IMR-90 (cell line): ENCODE results near the gene ARHGAP18. TPM values are rescaled to one million over a fixed set of nuclear protein-coding genes. Genes with fewer than 3 reads are reported as not detected.

Experiments used
- ATAC-seq: fragments of 200-7000 bp; cut with Tn5 transposase; 2 replicates; pipeline ENCODE4 v1.9.1; 2020; ENCODE audit warnings: low read depth, mild to moderate bottlenecking, moderate library complexity
- BruUV-seq: library from RNA; stranded (reverse); fragments of 400-500 nt; replicated peaks from 2 replicates; lab custom pipeline; 2021; lab: Mats Ljungman, UMichigan
- CTCF ChIA-PET: fragments of 300-600 bp; formaldehyde crosslinking; extraction: SDS; loops from one replicate; lab custom pipeline; 2021; ENCODE audit warnings: antibody characterized with exemption; lab: Yijun Ruan, JAX
- POLR2A ChIA-PET: fragments of 300-600 bp; sonication (Branson Sonifier 250); formaldehyde crosslinking; loops from one replicate; lab custom pipeline; 2022; ENCODE audit warnings: antibody characterized with exemption; ENCODE audit not compliant: unreplicated experiment; lab: Charles Lee
- DNase-seq: peaks from one replicate; pipeline ENCODE4 v3.0.0; 2013
- H2AFZ ChIP-seq: replicated peaks from 2 replicates; pipeline ENCODE3; 2013; ENCODE audit warnings: low read length, mild to moderate bottlenecking; ENCODE audit not compliant: poor library complexity
- H2AK5ac ChIP-seq: 2 replicates; pipeline ENCODE4 v1.6.1; 2013; ENCODE audit warnings: low read depth, low read length, inconsistent platforms
- H2AK9ac ChIP-seq: replicated peaks from 2 replicates; pipeline ENCODE3; 2013; ENCODE audit warnings: mild to moderate bottlenecking, low read depth, low read length, moderate library complexity; ENCODE audit not compliant: poor library complexity
- H2BK120ac ChIP-seq: 2 replicates; pipeline ENCODE4 v1.6.1; 2013; ENCODE audit warnings: low read depth, low read length, inconsistent platforms
- H2BK15ac ChIP-seq: 3 replicates; pipeline ENCODE4 v1.6.1; 2013; ENCODE audit warnings: low read depth, low read length, inconsistent platforms
- H2BK20ac ChIP-seq: 2 replicates; pipeline ENCODE4 v1.6.1; 2013; ENCODE audit warnings: low read depth, mild to moderate bottlenecking, inconsistent platforms, low read length, moderate library complexity
- H2BK5ac ChIP-seq: 2 replicates; pipeline ENCODE4 v1.6.1; 2013; ENCODE audit warnings: mild to moderate bottlenecking, low read depth, low read length, inconsistent platforms; ENCODE audit not compliant: poor library complexity, severe bottlenecking
- H3K14ac ChIP-seq: replicated peaks from 2 replicates; pipeline ENCODE4 v1.6.1; 2013; ENCODE audit warnings: low read depth, low read length, inconsistent platforms
- H3K18ac ChIP-seq: 2 replicates; pipeline ENCODE4 v1.6.1; 2013; ENCODE audit warnings: low read depth, low read length, control low read depth
- H3K23ac ChIP-seq: 2 replicates; pipeline ENCODE4 v1.6.1; 2013; ENCODE audit warnings: low read depth, low read length, inconsistent platforms
- H3K27ac ChIP-seq: 2 replicates; pipeline ENCODE4 v1.5.1; 2013; ENCODE audit warnings: mild to moderate bottlenecking, control low read depth, low read length; ENCODE audit not compliant: insufficient read depth
- H3K27me3 ChIP-seq: 2 replicates; pipeline ENCODE4 v1.6.1; 2013; ENCODE audit warnings: low read length; ENCODE audit not compliant: control insufficient read depth, insufficient read depth
- H3K36me3 ChIP-seq: 2 replicates; pipeline ENCODE4 v1.6.1; 2013; ENCODE audit warnings: low read length, mixed read lengths; ENCODE audit not compliant: control insufficient read depth, insufficient read depth
- H3K4ac ChIP-seq: 2 replicates; pipeline ENCODE4 v1.6.1; 2013; ENCODE audit warnings: low read depth, low read length, inconsistent platforms
- H3K4me1 ChIP-seq: 2 replicates; pipeline ENCODE4 v1.6.1; 2013; ENCODE audit warnings: low read length, mixed read lengths; ENCODE audit not compliant: control insufficient read depth, insufficient read depth
- H3K4me2 ChIP-seq: 2 replicates; pipeline ENCODE4 v1.6.1; 2013; ENCODE audit warnings: low read depth, mild to moderate bottlenecking, control low read depth, low read length, moderate library complexity
- H3K4me3 ChIP-seq: 2 replicates; pipeline ENCODE4 v1.5.1; 2013; ENCODE audit warnings: low read depth, mild to moderate bottlenecking, control low read depth, low read length, moderate library complexity; ENCODE audit not compliant: insufficient read depth
- H3K56ac ChIP-seq: 2 replicates; pipeline ENCODE4 v1.6.1; 2013; ENCODE audit warnings: low read length, inconsistent platforms; ENCODE audit not compliant: insufficient read depth; ENCODE audit errors: extremely low read depth
- H3K79me1 ChIP-seq, 2 experiments: 2 replicates each; pipeline ENCODE4 v1.6.1; 2013; ENCODE audit warnings: low read length in 2 of 2, inconsistent platforms in 1 of 2, low read depth in 1 of 2
- H3K9ac ChIP-seq: 2 replicates; pipeline ENCODE4 v1.6.1; 2013; ENCODE audit warnings: low read depth, low read length, control low read depth
- H3K9me1 ChIP-seq: 2 replicates; pipeline ENCODE4 v1.6.1; 2013; ENCODE audit warnings: low read length, inconsistent platforms; ENCODE audit not compliant: insufficient read depth
- H3K9me3 ChIP-seq: 2 replicates; pipeline ENCODE4 v1.6.1; 2013; ENCODE audit warnings: low read length; ENCODE audit not compliant: control insufficient read depth, insufficient read depth
- H4K20me1 ChIP-seq: 2 replicates; pipeline ENCODE4 v1.6.1; 2013; ENCODE audit warnings: low read length, inconsistent platforms; ENCODE audit not compliant: insufficient read depth
- H4K5ac ChIP-seq: 2 replicates; pipeline ENCODE4 v1.6.1; 2013; ENCODE audit warnings: mild to moderate bottlenecking, low read depth, low read length, control low read depth
- H4K8ac ChIP-seq, 2 experiments: 2 replicates each; pipeline ENCODE4 v1.6.1; 2013; ENCODE audit warnings: low read depth in 2 of 2, low read length in 2 of 2, control low read depth in 1 of 2, inconsistent platforms in 1 of 2
- H4K91ac ChIP-seq: 2 replicates; pipeline ENCODE4 v1.6.1; 2013; ENCODE audit warnings: low read depth, low read length, inconsistent platforms; ENCODE audit not compliant: insufficient read depth
- BHLHE40 ChIP-seq: fragments of 150-350 bp; IDR thresholded peaks from 2 replicates; pipeline ENCODE4 v1.6.1; 2016; ENCODE audit warnings: mild to moderate bottlenecking, low read depth, low read length
- FOS ChIP-seq: fragments of 150-350 bp; IDR thresholded peaks from 2 replicates; pipeline ENCODE4 v1.6.1; 2016; ENCODE audit warnings: low read depth, low read length
- MAFK ChIP-seq: IDR thresholded peaks from 2 replicates; pipeline ENCODE4 v1.6.1; 2012; ENCODE audit warnings: low read depth, low read length, improper control_type of control experiment
- MAZ ChIP-seq: IDR thresholded peaks from 2 replicates; pipeline ENCODE4 v1.6.1; 2012; ENCODE audit warnings: low read depth, mild to moderate bottlenecking, low read length, improper control_type of control experiment, moderate library complexity, borderline replicate concordance
- WGBS, 2 experiments: methylation state at CpG; one replicate each; pipeline versions ENCODE4 v1.1.5 to v1.1.7; 2013; ENCODE audit warnings: missing lambda C conversion rate in 2 of 2; ENCODE audit not compliant: insufficient read length in 1 of 2; ENCODE audit errors: extremely low coverage in 2 of 2; 5-methylcytosine and 5-hydroxymethylcytosine counted together
- dilution Hi-C: fragments of 300-500 bp; cut with HindIII; formaldehyde crosslinking; loops from one replicate; pipeline ENCODE4 v1.14.3; 2018; ENCODE audit warnings: low sequenced_read_pairs; ENCODE audit not compliant: unreplicated experiment
- in situ Hi-C: fragments of 300-500 bp; cut with MboI; formaldehyde crosslinking; loops from 3 replicates; pipeline ENCODE4 v1.14.3; 2019; ENCODE audit warnings: low sequenced_read_pairs, inconsistent platforms, mixed read lengths
- intact Hi-C: fragments of 100-400 bp; cut with micrococcal nuclease; formaldehyde crosslinking; loops from 2 replicates; pipeline ENCODE4 v1.10.0; 2022
- polyA plus RNA-seq, 3 experiments: library from polyadenylated mRNA; depleted of rRNA; stranded (reverse); fragments of >200 nt; gene quantifications; 2 replicates each; pipeline ENCODE4 v1.2.3, GENCODE V29; 2012; ENCODE audit warnings: low replicate concordance in 1 of 3
- total RNA-seq: library from RNA; depleted of rRNA; stranded (reverse); fragments of >200 nt; gene quantifications from 2 replicates; pipeline ENCODE4 v1.2.3, GENCODE V29; 2012

ARHGAP18 gene
- total and polyA plus RNA-seq, 2 of the 4 experiments (the other 2 are of a cell fraction), result 6.2 to 17.0 TPM

- H2AK5ac ChIP-seq, result no peak overlapping the region
- ATAC-seq, result no peak
- no peak overlapping the region for H3K9ac ChIP-seq
- no peaks in the 10 kb centered on the region for H3K36me3 ChIP-seq
- CTCF ChIA-PET, result interaction anchor here (0.6 to 1.1 kb wide), 3 partner anchors 10 to 76 kb away, joined by 3 read pairs; partner anchors contain the start of gene ARHGAP18
- no peak overlapping the region for H3K56ac ChIP-seq
- H3K9me3 ChIP-seq, result no peaks in the 10 kb centered on the region
- no peak overlapping the region for H3K23ac ChIP-seq
- peak; percentile 23 for DNase-seq
- no peaks in the 10 kb centered on the region for H3K9me1 ChIP-seq
- H3K27ac ChIP-seq, result no peak overlapping the region
- H2BK15ac ChIP-seq, result no peak overlapping the region
- no peak overlapping the region for H4K91ac ChIP-seq
- H2BK5ac ChIP-seq, result no peak overlapping the region
- no peak overlapping the region for H3K4me2 ChIP-seq
- no peaks in the 10 kb centered on the region for H3K4me1 ChIP-seq
- in situ Hi-C loops (no loop called here), intact Hi-C loops (no loop called here), dilution Hi-C loops (no loop called here)
- H3K27me3 ChIP-seq, result no peaks in the 10 kb centered on the region
- BruUV-seq, result no TSS peak
- H4K20me1 ChIP-seq, result no peaks in the 10 kb centered on the region
- no peak overlapping the region for H3K18ac ChIP-seq
- H2BK120ac ChIP-seq, result no peak overlapping the region
- H3K79me1 ChIP-seq, result no peaks in the 10 kb centered on the region
- no peak overlapping the region for H3K4me3 ChIP-seq
- no peak overlapping the region for H2AK9ac ChIP-seq
- H4K5ac ChIP-seq, result no peak overlapping the region
- no peak overlapping the region for H3K4ac ChIP-seq
- H3K14ac ChIP-seq, result no peak overlapping the region
- H2AFZ ChIP-seq, result no peak overlapping the region
- no peak overlapping the region for H4K8ac ChIP-seq
- POLR2A ChIA-PET, result no interaction called here
- H2BK20ac ChIP-seq, result no peak overlapping the region
- no CpG with 5 or more reads among the region's 3 CpGs for WGBS, 2 experiments
- TF ChIP-seq MAFK (no peak), FOS (no peak), MAZ (no peak), BHLHE40 (no peak)
These were observed 9.7 kb upstream of the ARHGAP18 start for GRCh38 chr6:129719692-129720091.
